ENCODE measurements around the gene ANKS3. TPM values are rescaled to one million over a fixed set of nuclear protein-coding genes. Genes with fewer than 3 reads are reported as not detected.

Gene ANKS3
- total and polyA plus RNA-seq, 4 donors, result 12.6 to 26.3 (median 24.4) TPM

DNA sequence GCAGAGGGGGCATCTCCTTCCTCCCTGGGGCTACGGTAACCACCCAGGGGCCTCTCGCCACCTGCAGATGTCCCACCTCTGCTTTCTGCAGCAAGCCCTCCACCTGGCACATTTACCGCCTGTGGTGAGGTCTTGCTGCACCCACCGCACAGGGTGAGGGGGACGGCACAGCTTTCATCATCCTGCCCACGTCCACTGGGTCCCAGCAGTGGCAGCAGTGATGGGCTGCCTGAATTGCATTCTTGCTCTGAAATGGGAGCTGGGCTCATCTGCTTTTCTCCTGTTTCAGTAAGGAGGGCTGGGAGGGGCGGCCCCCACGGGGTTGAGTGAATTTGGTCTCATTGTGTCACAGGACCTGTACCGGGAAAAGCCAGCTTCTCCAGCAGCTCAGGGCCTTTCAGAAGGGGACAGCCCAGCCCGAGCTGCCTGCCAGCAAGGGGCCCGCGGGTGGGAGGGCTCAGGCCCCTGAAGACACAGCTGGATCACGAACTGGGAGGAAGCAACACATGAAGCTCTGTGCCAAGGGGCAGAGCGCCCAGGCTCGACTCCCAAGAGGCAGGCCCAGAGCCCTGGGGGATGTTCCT lies 13.0 kb upstream of the ANKS3 start:
- Histone ChIP-seq H3K9ac (ENCODE audit: insufficient read depth in 1 of 2, low read length in 2 of 2) (no peak overlapping the region), H3K4me3 (no peak overlapping the region), H3K27ac (ENCODE audit: low read depth in 1 of 2, low read length in 1 of 2) (no peak overlapping the region), H3K4me1 (ENCODE audit: control insufficient read depth in 5 of 5, insufficient read depth in 5 of 5, low read length in 5 of 5) (peaks cover 0 to 12% (median 0%) of the 10 kb centered on the region in 5 donors), H3K9me3 (ENCODE audit: control insufficient read depth in 4 of 4, insufficient read depth in 3 of 4, low read length in 3 of 4) (no peaks in the 10 kb centered on the region), H3K36me3 (ENCODE audit: control insufficient read depth in 4 of 4, insufficient read depth in 4 of 4, low read length in 4 of 4) (peaks cover 0 to 17% (median 9%) of the 10 kb centered on the region in 4 donors), H3K27me3 (ENCODE audit: control insufficient read depth in 3 of 3, insufficient read depth in 3 of 3, low read length in 2 of 3) (no peaks in the 10 kb centered on the region)
- ATAC-seq (ENCODE audit: insufficient read depth, low FRiP score) (no peak), DNase-seq (peak; percentile 77 to 82 (median 80))
- TF ChIP-seq, protein P1, sequence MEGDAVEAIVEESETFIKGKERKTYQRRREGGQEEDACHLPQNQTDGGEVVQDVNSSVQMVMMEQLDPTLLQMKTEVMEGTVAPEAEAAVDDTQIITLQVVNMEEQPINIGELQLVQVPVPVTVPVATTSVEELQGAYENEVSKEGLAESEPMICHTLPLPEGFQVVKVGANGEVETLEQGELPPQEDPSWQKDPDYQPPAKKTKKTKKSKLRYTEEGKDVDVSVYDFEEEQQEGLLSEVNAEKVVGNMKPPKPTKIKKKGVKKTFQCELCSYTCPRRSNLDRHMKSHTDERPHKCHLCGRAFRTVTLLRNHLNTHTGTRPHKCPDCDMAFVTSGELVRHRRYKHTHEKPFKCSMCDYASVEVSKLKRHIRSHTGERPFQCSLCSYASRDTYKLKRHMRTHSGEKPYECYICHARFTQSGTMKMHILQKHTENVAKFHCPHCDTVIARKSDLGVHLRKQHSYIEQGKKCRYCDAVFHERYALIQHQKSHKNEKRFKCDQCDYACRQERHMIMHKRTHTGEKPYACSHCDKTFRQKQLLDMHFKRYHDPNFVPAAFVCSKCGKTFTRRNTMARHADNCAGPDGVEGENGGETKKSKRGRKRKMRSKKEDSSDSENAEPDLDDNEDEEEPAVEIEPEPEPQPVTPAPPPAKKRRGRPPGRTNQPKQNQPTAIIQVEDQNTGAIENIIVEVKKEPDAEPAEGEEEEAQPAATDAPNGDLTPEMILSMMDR (IDR thresholded peaks at IDR 0.05; ENCODE audit: control extremely low read depth, extremely low read depth), result no peak
- 59 to 68% methylated on average over 15 of the region's 15 CpGs for WGBS, 2 donors

DNA sequence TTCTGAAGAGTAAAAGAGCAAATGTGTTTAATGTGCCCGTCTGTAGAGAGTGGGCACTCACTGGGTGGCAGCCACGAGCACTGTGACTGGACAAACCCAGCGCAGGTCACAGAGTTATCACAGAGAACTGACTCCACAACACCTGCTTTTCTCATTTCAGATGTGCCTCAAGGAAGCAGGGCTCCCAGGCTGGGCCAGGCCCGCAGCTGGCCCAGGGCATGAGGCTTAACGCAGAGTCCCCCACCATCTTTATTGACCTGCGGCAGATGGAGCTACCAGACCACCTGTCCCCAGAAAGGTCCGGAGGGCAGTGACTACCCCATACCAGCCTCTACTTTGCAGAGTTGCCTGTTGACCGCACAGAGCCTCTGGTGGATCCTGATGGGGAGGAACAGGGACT lies 12.1 kb upstream of the ANKS3 start:
- Histone ChIP-seq H3K9ac (ENCODE audit: insufficient read depth in 1 of 2, low read length in 2 of 2) (no peak overlapping the region), H3K4me1 (ENCODE audit: control insufficient read depth in 5 of 5, insufficient read depth in 5 of 5, low read length in 5 of 5) (peaks cover 0 to 12% (median 0%) of the 10 kb centered on the region in 5 donors), H3K27ac (ENCODE audit: low read depth in 1 of 2, low read length in 1 of 2) (no peak overlapping the region), H3K4me3 (no peak overlapping the region), H3K27me3 (ENCODE audit: control insufficient read depth in 3 of 3, insufficient read depth in 3 of 3, low read length in 2 of 3) (no peaks in the 10 kb centered on the region), H3K9me3 (ENCODE audit: control insufficient read depth in 4 of 4, insufficient read depth in 3 of 4, low read length in 3 of 4) (no peaks in the 10 kb centered on the region), H3K36me3 (ENCODE audit: control insufficient read depth in 4 of 4, insufficient read depth in 4 of 4, low read length in 4 of 4) (peaks cover 0 to 10% (median 2%) of the 10 kb centered on the region in 4 donors)
- no peak for DNase-seq
- TF ChIP-seq, protein P1 (IDR thresholded peaks at IDR 0.05; ENCODE audit: control extremely low read depth, extremely low read depth), result no peak
- no peak for ATAC-seq (ENCODE audit: insufficient read depth, low FRiP score)
- WGBS, 2 donors, result 83 to 86% methylated on average over 8 of the region's 8 CpGs

DNA sequence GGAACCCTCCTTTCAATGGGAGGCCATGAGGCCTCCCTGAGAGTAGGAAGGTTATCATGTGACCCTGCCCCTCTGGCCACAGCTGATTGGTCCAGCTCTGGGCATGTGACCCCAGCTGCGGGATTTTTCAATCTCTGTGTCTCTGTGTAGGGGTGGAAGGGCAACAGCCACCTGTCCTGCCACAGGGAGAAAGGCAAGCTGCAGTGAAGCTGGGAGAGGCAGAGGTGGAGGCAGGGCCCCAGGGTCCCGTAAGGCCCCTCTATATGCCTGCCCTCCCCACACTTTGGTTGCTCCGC lies 11.2 kb upstream of the ANKS3 start:
- WGBS, 2 donors, result 83 to 94% methylated on average over 3 of the region's 3 CpGs
- DNase-seq (no peak), ATAC-seq (ENCODE audit: insufficient read depth, low FRiP score) (no peak)
- TF ChIP-seq, protein P1 (IDR thresholded peaks at IDR 0.05; ENCODE audit: control extremely low read depth, extremely low read depth), result no peak
- Histone ChIP-seq H3K9me3 (ENCODE audit: control insufficient read depth in 4 of 4, insufficient read depth in 3 of 4, low read length in 3 of 4) (no peaks in the 10 kb centered on the region), H3K4me3 (no peak overlapping the region), H3K4me1 (ENCODE audit: control insufficient read depth in 5 of 5, insufficient read depth in 5 of 5, low read length in 5 of 5) (peaks cover 0 to 12% (median 0%) of the 10 kb centered on the region in 5 donors), H3K27ac (ENCODE audit: low read depth in 1 of 2, low read length in 1 of 2) (no peak overlapping the region), H3K27me3 (ENCODE audit: control insufficient read depth in 3 of 3, insufficient read depth in 3 of 3, low read length in 2 of 3) (no peaks in the 10 kb centered on the region), H3K9ac (ENCODE audit: insufficient read depth in 1 of 2, low read length in 2 of 2) (no peak overlapping the region), H3K36me3 (ENCODE audit: control insufficient read depth in 4 of 4, insufficient read depth in 4 of 4, low read length in 4 of 4) (peaks cover 0 to 5% (median 0%) of the 10 kb centered on the region in 4 donors)

Data from lung (tissue), 12 donors.